Endodermal cell (in vitro differentiated cells): Measurements from ENCODE around the gene CD151. TPM values are rescaled to one million over a fixed set of nuclear protein-coding genes. Genes with fewer than 3 reads are reported as not detected.

Source experiments
- DNase-seq: peaks from one replicate; pipeline ENCODE4 v3.0.0-alpha.2; 2017
- H3K27ac ChIP-seq: 2 replicates; pipeline ENCODE4 v1.5.1; 2013; ENCODE audit warnings: mild to moderate bottlenecking, low read depth, low read length, moderate library complexity
- H3K27me3 ChIP-seq: 2 replicates; pipeline ENCODE4 v1.6.1; 2013; ENCODE audit warnings: mild to moderate bottlenecking, low read length, moderate library complexity; ENCODE audit not compliant: insufficient read depth, control insufficient read depth, poor library complexity, severe bottlenecking
- H3K36me3 ChIP-seq: 2 replicates; pipeline ENCODE4 v1.7.0; 2013; ENCODE audit warnings: mild to moderate bottlenecking, low read length, moderate library complexity; ENCODE audit not compliant: control insufficient read depth, insufficient read depth
- H3K4me1 ChIP-seq: one replicate; pipeline ENCODE4 v1.7.0; 2013; ENCODE audit warnings: low read length; ENCODE audit not compliant: control insufficient read depth, insufficient read depth
- H3K4me3 ChIP-seq: 2 replicates; pipeline ENCODE4 v1.5.1; 2013; ENCODE audit warnings: mild to moderate bottlenecking, low read length, moderate library complexity
- H3K9ac ChIP-seq: 2 replicates; pipeline ENCODE4 v1.6.1; 2013; ENCODE audit warnings: mild to moderate bottlenecking, low read length, moderate library complexity; ENCODE audit not compliant: poor library complexity, severe bottlenecking; ENCODE audit errors: extremely low read depth
- H3K9me3 ChIP-seq: 2 replicates; pipeline ENCODE4 v1.6.1; 2013; ENCODE audit warnings: mild to moderate bottlenecking, low read length, moderate library complexity; ENCODE audit not compliant: control insufficient read depth
- H3K27ac Mint-ChIP-seq: 2 replicates; pipeline ENCODE4 v1.8.0; 2020; ENCODE audit warnings: mixed read lengths
- H3K27me3 Mint-ChIP-seq: 2 replicates; pipeline ENCODE4 v1.8.0; 2021; ENCODE audit warnings: mild to moderate bottlenecking, mixed read lengths; ENCODE audit not compliant: insufficient read depth
- H3K36me3 Mint-ChIP-seq: 2 replicates; pipeline ENCODE4 v1.8.0; 2020; ENCODE audit warnings: low read depth, mixed read lengths
- H3K4me1 Mint-ChIP-seq: 2 replicates; pipeline ENCODE4 v1.8.0; 2020; ENCODE audit warnings: mixed read lengths
- H3K4me3 Mint-ChIP-seq: 2 replicates; pipeline ENCODE4 v1.8.0; 2020; ENCODE audit warnings: mild to moderate bottlenecking, moderate library complexity, mixed read lengths
- H3K9me3 Mint-ChIP-seq: 2 replicates; pipeline ENCODE4 v1.8.0; 2020; ENCODE audit warnings: mild to moderate bottlenecking, mixed read lengths
- WGBS, 2 experiments: methylation state at CpG; one replicate each; pipeline versions ENCODE4 v1.1.5 to v1.1.7; 2013; ENCODE audit warnings: missing lambda C conversion rate in 2 of 2, mixed read lengths in 1 of 2; ENCODE audit not compliant: insufficient coverage in 1 of 2, insufficient read length in 1 of 2; 5-methylcytosine and 5-hydroxymethylcytosine counted together
- total RNA-seq, 2 donors: library from RNA; stranded (reverse); fragmentation: NEBNext Ultra II Directional in 1 of 2; extraction: Animal tissue kit (Norgen Biotek cat#: 25700) in 1 of 2; gene quantifications; 2 replicates in 1 of 2; 3 replicates in 1 of 2; pipeline ENCODE4 v1.2.1, GENCODE V29; 2021
- TF ChIP-seq, protein P1 (sequence below): fragments of 200-600 bp; sonication (generic); conservative IDR thresholded peaks from 2 replicates; pipeline ENCODE4 v1.5.0; 2021; ENCODE audit warnings: antibody characterized with exemption, mild to moderate bottlenecking

Gene CD151
- total RNA-seq, 2 donors from 2014 or later = 139 to 165 TPM

DNA sequence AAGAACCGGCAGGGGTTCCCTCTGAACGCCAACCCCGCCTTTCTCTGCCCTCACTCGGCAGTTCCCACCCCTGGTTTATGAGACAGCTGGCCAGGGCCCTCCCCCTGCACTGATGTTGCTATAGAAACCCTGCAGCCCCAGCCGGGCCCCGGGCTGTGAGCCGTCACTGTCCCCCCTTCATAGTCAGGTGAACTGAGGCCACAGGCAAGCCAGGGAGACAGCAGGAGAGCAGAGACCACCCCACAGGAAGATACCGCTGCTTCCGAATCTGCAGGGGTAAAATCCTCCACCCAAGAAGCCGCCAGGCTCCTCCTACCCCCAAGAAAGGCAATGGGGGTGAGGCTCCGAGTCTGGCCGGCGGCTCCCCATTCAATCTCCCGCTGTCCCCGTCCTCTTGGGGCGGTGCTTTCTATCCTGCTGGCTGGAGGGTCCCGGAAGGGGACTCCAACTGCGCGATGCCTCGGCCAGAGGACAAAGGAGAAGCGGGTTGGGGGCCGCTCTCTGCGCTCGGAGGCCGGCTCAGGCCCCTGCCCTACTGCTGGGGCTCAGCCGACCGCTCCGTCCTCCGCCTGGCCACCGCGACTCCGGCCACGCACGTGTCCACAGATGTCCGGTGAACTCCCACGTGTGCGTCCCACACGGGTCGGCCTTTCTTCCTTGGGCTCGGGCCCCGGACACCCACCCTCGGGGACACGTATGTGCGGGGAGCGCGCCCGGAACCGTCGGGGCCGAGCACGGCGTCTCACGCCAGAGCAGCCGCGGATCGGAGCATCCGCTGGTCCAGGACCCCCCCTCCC lies 35.3 kb upstream of the CD151 start:
- H3K27ac ChIP-seq = peak overlapping the region; percentile 95
- no peaks in the 10 kb centered on the region for H3K27me3 Mint-ChIP-seq
- H3K4me3 Mint-ChIP-seq = peak overlapping the region; percentile 76
- peak overlapping the region; percentile 87 for H3K4me3 ChIP-seq
- TF ChIP-seq, protein P1, sequence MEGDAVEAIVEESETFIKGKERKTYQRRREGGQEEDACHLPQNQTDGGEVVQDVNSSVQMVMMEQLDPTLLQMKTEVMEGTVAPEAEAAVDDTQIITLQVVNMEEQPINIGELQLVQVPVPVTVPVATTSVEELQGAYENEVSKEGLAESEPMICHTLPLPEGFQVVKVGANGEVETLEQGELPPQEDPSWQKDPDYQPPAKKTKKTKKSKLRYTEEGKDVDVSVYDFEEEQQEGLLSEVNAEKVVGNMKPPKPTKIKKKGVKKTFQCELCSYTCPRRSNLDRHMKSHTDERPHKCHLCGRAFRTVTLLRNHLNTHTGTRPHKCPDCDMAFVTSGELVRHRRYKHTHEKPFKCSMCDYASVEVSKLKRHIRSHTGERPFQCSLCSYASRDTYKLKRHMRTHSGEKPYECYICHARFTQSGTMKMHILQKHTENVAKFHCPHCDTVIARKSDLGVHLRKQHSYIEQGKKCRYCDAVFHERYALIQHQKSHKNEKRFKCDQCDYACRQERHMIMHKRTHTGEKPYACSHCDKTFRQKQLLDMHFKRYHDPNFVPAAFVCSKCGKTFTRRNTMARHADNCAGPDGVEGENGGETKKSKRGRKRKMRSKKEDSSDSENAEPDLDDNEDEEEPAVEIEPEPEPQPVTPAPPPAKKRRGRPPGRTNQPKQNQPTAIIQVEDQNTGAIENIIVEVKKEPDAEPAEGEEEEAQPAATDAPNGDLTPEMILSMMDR = no peak
- H3K9me3 ChIP-seq = no peaks in the 10 kb centered on the region
- peak overlapping the region; percentile 74 for H3K9ac ChIP-seq
- DNase-seq = peak; percentile 87
- H3K4me1 ChIP-seq = peaks cover 4% of the 10 kb centered on the region
- H3K27me3 ChIP-seq = no peaks in the 10 kb centered on the region
- peak overlapping the region; percentile 85 for H3K27ac Mint-ChIP-seq
- H3K36me3 Mint-ChIP-seq = peaks cover 7% of the 10 kb centered on the region
- WGBS, 2 experiments = 0 to 1% methylated on average over 27 to 57 of the region's 57 CpGs
- H3K9me3 Mint-ChIP-seq = no peaks in the 10 kb centered on the region
- H3K36me3 ChIP-seq = peaks cover 13% of the 10 kb centered on the region
- peaks cover 4% of the 10 kb centered on the region for H3K4me1 Mint-ChIP-seq

DNA sequence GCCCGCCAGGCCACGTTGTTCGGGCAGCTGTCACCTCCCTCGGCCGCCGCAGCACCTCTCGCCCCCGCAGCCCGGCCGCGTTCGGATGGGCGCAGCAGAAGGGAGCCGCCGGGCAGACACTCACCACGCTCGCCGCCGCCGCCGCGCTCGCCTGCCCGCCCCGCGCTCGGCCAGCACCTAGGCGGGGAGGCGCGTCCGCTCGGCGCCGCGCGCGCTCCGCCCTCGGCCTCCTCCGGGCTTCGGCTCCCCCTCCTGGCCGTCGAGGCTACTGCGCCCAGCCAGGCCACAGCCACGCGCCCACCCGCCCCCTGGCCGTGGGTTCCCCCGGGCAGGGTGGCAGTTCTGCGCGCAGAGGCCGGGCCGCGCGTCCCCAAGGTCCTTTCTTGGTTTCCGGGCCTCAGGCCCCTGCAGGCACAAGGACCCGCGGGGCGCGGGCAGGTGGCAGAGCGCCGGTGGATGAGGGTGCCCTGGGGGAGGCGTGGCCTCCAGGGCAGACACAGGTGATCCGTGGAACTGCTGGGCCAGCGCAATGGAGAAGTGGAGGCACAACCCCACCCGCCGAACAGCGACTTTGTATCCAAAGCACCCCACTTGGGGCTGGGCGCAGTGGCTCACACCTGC lies 34.5 kb upstream of the CD151 start, which contains the start of gene SLC25A22:
Gene SLC25A22 (minus strand): TSS at position 189 of the 621 bp plus-strand sequence. CDS start 3,275 bp downstream, outside the sequence.
- peaks cover 7% of the 10 kb centered on the region for H3K36me3 Mint-ChIP-seq
- Histone ChIP-seq H3K4me1 (peaks cover 4% of the 10 kb centered on the region), H3K9ac (peak within 1 kb of the TSS; percentile 74), H3K27me3 (no peaks in the 10 kb centered on the region), H3K4me3 (peak within 1 kb of the TSS; percentile 87), H3K27ac (peak within 1 kb of the TSS; percentile 95), H3K36me3 (peaks cover 13% of the 10 kb centered on the region), H3K9me3 (no peaks in the 10 kb centered on the region)
- peak within 1 kb of the TSS; percentile 76 for H3K4me3 Mint-ChIP-seq
- peaks cover 4% of the 10 kb centered on the region for H3K4me1 Mint-ChIP-seq
- H3K9me3 Mint-ChIP-seq = no peaks in the 10 kb centered on the region
- 10 to 29% methylated on average over 21 to 69 of the region's 69 CpGs for WGBS, 2 experiments
- H3K27ac Mint-ChIP-seq = peak within 1 kb of the TSS; percentile 85
- peak; percentile 92 for DNase-seq
- no peaks in the 10 kb centered on the region for H3K27me3 Mint-ChIP-seq
- TF ChIP-seq, protein P1 = peak; percentile 88

DNA sequence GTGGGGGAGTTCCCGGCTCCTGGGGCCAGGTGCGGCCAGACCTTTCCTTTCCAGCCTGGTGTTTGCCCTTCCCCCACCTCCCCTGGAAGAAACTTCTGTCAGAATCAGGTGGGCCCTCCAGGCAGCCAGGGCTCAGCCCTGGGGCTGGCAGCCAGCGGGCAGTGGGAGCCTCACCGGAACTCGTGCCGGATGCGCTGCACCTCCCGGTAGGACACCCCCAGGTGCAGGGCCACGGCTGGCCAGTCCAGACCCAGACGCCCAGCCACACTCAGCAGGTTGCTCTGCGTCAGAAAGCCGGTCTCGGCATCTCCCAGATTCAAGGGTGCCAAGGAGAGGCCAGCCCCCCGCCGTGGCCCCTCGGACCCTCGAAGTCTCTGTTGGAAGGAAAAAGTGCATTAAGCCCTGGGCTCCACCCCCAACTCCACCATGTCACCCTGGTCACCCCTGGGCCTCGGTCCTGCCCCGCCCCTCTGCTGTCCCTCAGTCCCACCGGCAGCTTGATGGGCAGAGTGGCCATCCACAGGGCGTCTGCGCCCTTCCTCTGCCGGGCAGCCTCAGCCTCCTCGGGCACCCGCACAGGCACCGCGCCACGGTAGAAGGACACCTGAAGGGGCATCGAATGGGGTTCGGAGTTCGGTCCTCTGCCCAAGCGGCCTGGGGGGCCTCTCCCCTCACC lies 33.0 kb upstream of the CD151 start:
- Histone ChIP-seq H3K9ac (no peak overlapping the region), H3K27ac (no peak overlapping the region), H3K9me3 (no peaks in the 10 kb centered on the region), H3K27me3 (no peaks in the 10 kb centered on the region), H3K4me3 (no peak overlapping the region), H3K4me1 (peaks cover 4% of the 10 kb centered on the region), H3K36me3 (peaks cover 5% of the 10 kb centered on the region)
- Mint-ChIP-seq H3K27ac (no peak overlapping the region), H3K27me3 (no peaks in the 10 kb centered on the region), H3K4me1 (peaks cover 4% of the 10 kb centered on the region), H3K9me3 (no peaks in the 10 kb centered on the region), H3K36me3 (peaks cover 6% of the 10 kb centered on the region), H3K4me3 (no peak overlapping the region)
- WGBS, 2 experiments = 95 to 96% methylated on average over 15 to 32 of the region's 32 CpGs
- no peak for DNase-seq
- TF ChIP-seq, protein P1 = no peak
